ENCODE data around the gene EPHA6.
A peak's percentile ranks its signal among the peaks of the same experiment; 100 is the strongest.

The EPHA6 gene

GRCh38 chr3:97665896-97666295 is 851.5 kb downstream of the EPHA6 start:
- no peak for DNase-seq

GRCh38 chr3:97670952-97671351 is 856.6 kb downstream of the EPHA6 start:
- no peak for DNase-seq

- no peak for DNase-seq
Observed at GRCh38 chr3:97673357-97673997, 859.1 kb downstream of the EPHA6 start.

GRCh38 chr3:97674461-97674860 is 860.1 kb downstream of the EPHA6 start:
- DNase-seq = no peak

- DNase-seq = no peak
Observed at GRCh38 chr3:97680210-97680609, 865.8 kb downstream of the EPHA6 start.

GRCh38 chr3:97680696-97681095 is 866.3 kb downstream of the EPHA6 start:
- DNase-seq = no peak

- no peak for DNase-seq
Observed at GRCh38 chr3:97684490-97684889, 870.1 kb downstream of the EPHA6 start.

DNA sequence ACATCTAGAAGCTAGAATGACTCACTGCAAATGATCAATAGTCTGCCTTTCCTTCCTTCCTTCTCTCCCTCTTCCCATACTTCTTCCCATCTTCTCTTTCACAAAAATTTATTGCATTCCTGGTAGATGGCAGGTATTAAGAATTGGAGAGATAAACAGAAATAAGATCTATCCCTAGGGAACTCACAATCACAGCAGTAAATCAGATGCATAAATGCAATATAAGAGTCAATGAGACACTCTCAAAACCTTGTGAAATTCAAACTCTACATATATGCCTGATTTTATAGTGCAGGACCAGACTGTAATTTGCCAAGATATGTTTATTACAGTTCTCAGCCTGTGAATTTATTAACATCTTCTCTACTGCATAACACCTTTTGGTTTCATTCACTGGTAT is 871.9 kb downstream of the EPHA6 start:
- no peak for DNase-seq

- DNase-seq = no peak
Observed at GRCh38 chr3:97687734-97688133, 873.3 kb downstream of the EPHA6 start.

DNA sequence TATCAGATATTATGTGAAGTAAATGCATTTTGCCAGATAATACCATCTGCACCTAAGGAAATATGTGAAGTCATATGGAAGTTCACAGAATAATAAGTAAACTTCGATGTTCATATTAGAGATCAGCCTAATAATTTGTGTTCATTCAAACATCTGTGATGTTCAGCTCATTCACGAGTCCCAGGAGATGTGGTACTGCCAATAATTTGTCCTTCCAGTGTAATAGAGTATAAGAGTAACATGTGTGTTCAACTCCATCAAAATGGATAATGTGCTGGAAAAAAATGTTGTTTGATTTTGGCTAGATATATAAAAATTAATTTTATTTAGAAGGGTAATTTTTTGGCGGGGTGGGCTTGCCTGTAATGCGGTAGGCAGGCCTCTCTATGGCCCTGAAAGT is 874.7 kb downstream of the EPHA6 start:
- no peak for DNase-seq

DNA sequence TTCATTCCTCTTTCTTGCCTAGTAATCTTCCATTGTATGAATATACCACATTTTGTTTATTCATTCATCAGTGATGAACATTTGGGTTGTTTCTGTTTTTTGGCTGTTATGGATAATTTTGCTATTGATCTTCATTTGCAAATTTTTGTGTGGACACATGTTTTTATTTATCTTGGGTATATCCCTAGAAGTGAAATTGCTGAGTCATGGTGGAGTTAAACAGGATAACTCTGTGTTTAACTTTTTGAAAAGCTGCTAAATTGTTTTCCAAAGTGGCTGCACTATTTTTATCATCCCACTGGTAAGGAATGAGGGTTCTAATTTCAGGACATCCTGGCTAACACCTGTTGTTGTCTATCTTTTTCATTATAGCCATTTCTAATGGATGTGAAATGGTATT is 875.6 kb downstream of the EPHA6 start:
- DNase-seq = no peak

GRCh38 chr3:97691354-97691753 is 877.0 kb downstream of the EPHA6 start:
- DNase-seq = no peak

DNA sequence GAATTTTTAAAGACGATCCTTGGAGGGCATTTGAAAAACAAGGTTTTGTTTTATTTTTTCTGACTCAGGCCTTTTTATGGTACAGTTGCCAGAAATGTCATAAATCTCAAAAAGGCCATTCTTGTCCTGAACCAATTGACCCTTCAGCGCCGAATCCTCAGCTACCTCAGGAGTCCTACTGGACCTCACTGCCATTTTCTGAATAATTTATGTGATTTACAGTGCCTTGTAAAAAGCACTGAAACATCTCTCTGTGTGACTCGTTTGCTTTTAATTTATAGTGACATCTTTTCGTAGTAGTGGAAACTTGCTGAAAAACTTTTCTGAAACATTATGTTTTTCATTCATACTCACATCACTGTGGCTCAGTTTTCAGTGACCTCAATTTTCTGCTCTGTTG is 878.0 kb downstream of the EPHA6 start:
- DNase-seq = no peak

DNA sequence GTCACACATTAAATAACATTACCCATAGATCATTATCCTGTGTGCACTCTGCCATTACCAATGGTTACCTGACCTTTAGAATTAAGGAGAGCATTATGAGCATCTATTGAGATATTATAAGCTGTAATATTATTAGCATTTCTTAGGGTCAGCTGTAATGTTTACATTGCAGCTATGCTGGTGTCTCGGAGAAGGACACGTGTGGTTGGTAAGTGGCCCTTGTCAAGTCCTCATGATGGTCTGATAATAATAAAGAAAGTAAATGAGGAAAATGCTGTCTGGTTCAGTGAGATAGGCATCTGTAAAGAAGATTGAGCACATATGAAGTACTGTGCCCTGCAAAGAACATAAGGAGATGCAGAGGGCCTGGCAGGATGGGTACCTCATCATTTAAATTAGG is 878.4 kb downstream of the EPHA6 start:
- no peak for DNase-seq

DNA sequence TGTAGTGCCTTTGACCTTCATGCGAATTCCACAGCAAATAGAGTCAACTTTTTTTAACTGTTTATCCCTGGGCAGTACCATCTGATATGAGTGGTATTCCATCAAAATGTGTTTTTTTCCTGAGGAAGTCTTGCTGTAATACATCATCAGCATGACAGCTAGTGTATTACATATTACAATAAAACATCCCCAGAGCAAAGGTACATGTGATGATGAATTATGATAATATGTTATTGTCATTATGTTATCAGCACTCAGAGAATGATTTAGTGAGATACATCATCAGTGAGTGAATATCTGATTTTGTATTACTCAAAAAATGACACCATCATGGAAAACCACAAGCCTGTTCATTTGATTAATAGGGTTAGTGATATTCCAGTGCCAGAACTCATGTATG is 880.5 kb downstream of the EPHA6 start:
- DNase-seq = no peak

DNA sequence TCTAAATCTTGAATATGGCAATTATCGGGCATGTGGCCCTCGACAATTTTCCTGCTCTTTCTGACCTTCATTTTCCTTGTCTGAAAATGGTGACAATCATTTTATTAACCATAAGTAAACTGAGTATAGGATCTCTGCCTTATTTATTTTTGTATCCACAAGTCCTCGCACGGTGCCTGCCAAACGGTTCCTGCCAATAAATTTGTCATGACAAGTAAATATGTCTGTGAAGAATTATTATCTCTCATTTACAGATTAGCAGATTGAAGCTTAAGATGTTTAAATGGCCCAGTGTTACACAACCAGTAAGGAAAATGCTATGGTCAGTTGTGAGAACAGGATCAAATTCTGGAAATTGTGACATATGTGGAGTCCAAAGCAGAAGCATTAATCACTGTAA is 884.3 kb downstream of the EPHA6 start:
- DNase-seq = no peak

GRCh38 chr3:97699889-97700288 is 885.5 kb downstream of the EPHA6 start:
- DNase-seq = no peak

GRCh38 chr3:97705764-97706163 is 891.4 kb downstream of the EPHA6 start:
- DNase-seq = no peak

- DNase-seq = no peak
Observed at GRCh38 chr3:97706226-97706625, 891.8 kb downstream of the EPHA6 start.

GRCh38 chr3:97711654-97712053 is 897.3 kb downstream of the EPHA6 start:
- no peak for DNase-seq

DNA sequence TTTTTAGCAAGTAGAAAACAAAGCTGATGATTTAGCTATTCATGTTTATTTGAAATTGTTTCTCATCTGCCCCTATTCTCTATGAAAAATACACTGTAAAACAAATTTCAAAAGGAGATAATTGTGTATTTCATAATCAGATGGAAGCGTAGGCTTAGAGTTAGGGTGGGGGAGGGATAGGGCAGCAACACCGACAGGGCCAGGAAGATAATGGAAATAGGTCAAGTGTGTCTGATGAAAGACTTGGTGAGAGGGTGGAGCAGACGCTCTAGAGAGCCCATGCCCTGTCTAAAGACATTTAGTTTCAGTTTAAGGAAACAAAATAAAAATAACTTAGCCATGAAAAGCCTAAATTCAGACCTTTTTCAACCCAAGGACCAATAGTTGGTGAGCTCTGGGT is 898.5 kb downstream of the EPHA6 start:
- no peak for DNase-seq

DNA sequence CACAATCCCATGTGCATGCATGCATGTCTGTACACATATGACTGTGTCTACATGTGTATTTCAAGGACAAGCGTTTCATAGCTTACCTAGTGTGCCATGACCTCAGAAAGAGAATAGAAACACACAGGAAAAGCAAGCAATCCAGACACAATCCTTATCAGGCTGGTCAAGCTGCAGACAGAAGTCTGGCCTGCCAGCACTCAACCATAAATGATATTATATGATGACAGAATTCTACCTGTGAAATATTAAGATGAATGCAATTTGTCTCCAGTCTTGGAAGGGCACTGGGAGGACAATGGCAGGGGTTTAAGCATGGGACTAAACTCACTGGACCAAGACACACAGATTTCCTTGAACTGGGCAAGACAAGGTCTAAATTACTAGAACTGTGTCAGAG is 899.2 kb downstream of the EPHA6 start:
- DNase-seq = no peak

DNA sequence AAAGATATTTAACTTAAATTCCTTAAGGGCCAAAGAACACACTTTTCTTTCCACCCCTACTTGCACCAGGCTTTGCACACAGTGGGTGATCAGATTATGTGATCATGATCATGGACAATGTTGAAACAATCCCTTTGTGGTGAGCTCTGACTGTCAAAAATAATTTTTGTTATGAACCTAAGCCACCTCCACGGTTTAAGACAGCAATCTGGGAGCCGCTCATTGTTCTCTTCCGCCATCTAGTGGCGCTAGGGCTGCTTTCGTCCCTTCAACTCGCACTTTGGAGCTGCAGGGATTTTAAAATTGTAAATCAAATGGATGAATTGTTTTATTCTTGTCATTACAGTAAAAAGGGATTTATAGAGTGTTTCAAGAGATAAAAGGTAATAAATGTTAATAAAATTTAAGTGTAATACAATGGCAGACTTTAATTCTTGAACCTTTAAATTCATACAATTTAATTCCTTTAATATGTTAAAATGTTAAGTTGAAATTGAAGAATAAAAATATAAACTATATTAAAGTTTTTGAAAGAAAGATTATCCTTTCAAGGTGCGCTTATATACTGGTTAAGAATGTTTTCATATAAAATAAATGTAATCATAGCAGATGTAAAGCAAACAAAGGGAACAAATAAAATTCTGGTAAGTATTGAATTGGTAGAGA is 904.9 kb downstream of the EPHA6 start:
- DNase-seq = peak; percentile 75

DNA sequence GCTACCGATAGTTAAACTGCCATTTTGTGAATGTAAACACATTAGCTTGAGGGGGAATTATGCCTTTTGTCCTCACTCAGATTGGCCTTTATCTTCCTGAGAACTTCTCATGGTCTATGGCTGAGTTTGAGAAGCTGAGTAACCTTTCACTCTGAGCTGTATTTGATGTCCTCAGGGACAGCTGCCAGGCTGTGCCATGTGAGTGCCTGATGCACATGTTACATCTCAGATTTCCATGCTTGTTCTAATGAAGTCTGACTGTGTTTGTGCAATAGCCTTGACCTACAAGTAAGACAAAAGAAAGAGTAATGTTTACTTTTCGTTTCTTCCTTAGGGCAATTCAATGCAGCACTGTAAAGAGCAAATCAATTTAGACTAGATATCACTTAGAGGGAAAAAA is 906.0 kb downstream of the EPHA6 start:
- peak; percentile 62 for DNase-seq

- no peak for DNase-seq
Observed at GRCh38 chr3:97721446-97721845, 907.1 kb downstream of the EPHA6 start.
